Uterus (tissue), 2 donors: ENCODE data around the gene PGRMC2.

Experiments
- POLR2A ChIP-seq, 2 donors: fragments of 450-650 bp; IDR thresholded peaks; one replicate each; pipeline ENCODE4 v1.6.1; 2016; ENCODE audit warnings: antibody characterized with exemption in 2 of 2, mild to moderate bottlenecking in 1 of 2, moderate library complexity in 1 of 2
- TF ChIP-seq, protein P1 (sequence below), 4 experiments: fragments of 200-600 bp in 2 of 4; fragments of 450-650 bp in 2 of 4; sonication (generic) in 2 of 4; IDR thresholded peaks; one replicate each; pipeline ENCODE4 v1.5.1; 2016 to 2019; ENCODE audit warnings: antibody characterized with exemption in 4 of 4, mild to moderate bottlenecking in 2 of 4, moderate library complexity in 1 of 4

DNA sequence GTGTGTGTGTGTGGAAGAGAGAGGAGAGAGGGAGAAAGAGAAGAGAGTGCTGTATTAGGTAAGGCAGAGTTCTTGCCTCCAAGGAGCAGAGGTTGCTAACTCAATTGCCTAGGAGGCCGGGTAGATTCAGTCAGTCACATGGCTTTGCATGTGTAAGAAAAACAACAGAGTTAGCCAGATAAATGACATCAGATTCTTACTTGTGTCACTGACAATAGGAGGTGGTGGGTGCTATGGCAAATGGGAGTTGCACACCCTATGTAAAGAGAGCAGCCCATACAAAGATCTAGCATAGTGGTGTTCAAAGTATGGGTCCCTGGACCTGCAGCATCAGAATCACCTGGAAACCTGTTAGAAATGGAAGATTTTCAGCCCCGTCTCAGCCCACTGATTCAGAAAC lies 14.4 kb upstream of the PGRMC2 start:
- TF ChIP-seq, protein P1, sequence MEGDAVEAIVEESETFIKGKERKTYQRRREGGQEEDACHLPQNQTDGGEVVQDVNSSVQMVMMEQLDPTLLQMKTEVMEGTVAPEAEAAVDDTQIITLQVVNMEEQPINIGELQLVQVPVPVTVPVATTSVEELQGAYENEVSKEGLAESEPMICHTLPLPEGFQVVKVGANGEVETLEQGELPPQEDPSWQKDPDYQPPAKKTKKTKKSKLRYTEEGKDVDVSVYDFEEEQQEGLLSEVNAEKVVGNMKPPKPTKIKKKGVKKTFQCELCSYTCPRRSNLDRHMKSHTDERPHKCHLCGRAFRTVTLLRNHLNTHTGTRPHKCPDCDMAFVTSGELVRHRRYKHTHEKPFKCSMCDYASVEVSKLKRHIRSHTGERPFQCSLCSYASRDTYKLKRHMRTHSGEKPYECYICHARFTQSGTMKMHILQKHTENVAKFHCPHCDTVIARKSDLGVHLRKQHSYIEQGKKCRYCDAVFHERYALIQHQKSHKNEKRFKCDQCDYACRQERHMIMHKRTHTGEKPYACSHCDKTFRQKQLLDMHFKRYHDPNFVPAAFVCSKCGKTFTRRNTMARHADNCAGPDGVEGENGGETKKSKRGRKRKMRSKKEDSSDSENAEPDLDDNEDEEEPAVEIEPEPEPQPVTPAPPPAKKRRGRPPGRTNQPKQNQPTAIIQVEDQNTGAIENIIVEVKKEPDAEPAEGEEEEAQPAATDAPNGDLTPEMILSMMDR (IDR thresholded peaks at IDR 0.05), result no peak
- no peak for TF ChIP-seq POLR2A (IDR thresholded peaks at IDR 0.05)
